Activated CD4-positive, CD25-positive, alpha-beta regulatory T cell treated with anti-CD3 and anti-CD28 coated beads, Interleukin-2, amount 50 U/mL, for 16 hours (primary cell): Measurements from ENCODE around the gene RALB.

Source experiments
- DNase-seq: peaks from one replicate; pipeline ENCODE4 v3.0.0-alpha.2; 2020; ENCODE audit warnings: low read depth, low spot score

The RALB gene

GRCh38 chr2:120262761-120263428 lies 10.2 kb downstream of the RALB start:
- DNase-seq: no peak

- DNase-seq: no peak
These were observed 12.4 kb downstream of the RALB start for GRCh38 chr2:120265006-120265405.

GRCh38 chr2:120267348-120267747 lies 14.7 kb downstream of the RALB start:
- DNase-seq: no peak

DNA sequence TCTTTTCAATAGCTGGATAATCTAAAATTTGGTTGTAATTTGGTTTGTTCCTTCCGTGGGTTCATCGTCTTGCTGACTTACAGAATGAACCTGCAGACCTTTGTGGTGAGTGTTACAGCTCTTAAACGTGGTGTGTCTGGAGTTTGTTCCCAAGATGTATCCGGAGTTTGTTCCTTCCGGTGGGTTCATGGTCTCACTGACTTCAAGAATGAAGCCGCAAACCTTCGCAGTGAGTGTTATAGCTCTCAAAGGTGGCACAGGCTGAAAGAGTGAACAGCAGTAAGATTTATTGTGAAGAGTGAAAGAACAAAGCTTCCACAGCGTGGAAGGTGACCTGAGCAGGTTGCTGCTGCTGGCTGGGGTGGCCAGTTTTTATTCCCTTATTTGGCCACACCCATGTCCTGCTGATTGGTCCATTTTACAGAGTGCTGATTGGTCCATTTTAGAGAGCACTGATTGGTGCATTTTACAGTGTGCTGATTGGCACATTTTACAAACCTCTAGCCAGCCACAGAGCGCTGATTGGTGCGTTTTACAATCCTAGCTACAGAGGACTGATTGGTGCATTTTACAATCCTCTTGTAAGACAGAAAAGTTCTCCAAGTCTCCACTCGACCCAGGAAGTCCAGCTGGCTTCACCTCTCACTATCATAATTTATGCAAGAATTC lies 16.6 kb downstream of the RALB start:
- DNase-seq: no peak

GRCh38 chr2:120269816-120270215 lies 17.2 kb downstream of the RALB start:
- no peak for DNase-seq

- DNase-seq: no peak
These were observed 19.2 kb downstream of the RALB start for GRCh38 chr2:120271711-120272379.

GRCh38 chr2:120272763-120273481 lies 20.3 kb downstream of the RALB start:
- no peak for DNase-seq

DNA sequence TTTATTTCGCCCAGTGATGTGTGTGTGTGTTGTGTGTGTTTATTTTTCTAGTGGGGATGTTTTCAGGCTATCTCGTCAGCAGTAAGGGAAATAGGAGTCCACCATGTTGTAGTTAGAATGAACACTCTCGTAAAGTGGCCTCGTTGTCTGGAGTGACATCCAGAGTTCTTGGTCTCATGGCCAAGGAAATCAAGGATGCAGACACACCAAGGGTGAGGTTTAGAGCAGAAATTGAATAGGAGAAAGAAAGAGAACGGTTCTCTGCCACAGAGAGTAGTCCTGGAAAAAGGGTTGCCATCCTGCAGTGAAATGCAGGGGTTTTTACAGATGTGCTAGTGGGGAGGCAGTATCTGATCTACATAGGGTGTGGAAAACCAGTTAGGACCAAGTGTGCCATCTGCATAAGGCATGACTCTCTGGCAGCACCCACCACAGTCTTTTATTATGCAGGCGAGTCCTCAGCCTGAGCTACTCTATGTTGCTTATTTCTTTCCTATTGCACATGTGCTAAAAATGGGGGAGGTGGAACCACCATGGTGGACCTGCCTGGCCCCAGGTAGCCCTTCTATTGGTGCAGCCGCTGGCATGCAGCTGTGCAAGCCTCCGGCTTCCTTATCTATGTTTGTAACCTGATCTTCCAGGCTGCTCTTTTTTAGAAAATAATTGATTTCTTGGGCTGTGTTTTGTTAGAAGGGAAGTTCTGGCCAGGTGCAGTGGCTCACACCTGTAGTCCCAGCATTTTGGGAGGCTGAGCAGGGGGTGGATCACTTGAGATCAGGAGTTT lies 23.2 kb downstream of the RALB start:
- DNase-seq: no peak

GRCh38 chr2:120277505-120278205 lies 25.0 kb downstream of the RALB start:
- DNase-seq: no peak

GRCh38 chr2:120278901-120279300 lies 26.2 kb downstream of the RALB start:
- DNase-seq: no peak

- no peak for DNase-seq
These were observed 27.1 kb downstream of the RALB start for GRCh38 chr2:120279708-120280107.

GRCh38 chr2:120283649-120284048 lies 31.0 kb downstream of the RALB start:
- no peak for DNase-seq

- DNase-seq: no peak
These were observed 32.4 kb downstream of the RALB start for GRCh38 chr2:120285056-120285455.

- no peak for DNase-seq
These were observed 34.7 kb downstream of the RALB start for GRCh38 chr2:120287183-120288015.

DNA sequence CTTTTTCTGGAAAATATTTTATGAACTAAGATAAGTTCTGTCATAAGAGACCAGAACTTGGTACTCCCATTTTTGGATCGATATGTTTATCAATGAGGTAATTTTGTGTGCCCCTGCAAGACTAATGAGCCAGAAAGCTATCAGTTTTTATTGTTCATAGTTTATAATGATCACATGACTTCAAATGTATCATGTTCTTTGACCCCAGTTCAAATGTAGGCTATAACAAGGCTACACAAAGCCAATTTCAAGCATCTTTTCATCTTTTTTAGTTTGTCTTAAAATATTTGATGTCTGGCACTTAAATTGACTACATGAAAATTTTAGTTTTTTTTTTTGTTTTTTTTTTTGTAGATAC lies 35.3 kb downstream of the RALB start:
- DNase-seq: no peak

DNA sequence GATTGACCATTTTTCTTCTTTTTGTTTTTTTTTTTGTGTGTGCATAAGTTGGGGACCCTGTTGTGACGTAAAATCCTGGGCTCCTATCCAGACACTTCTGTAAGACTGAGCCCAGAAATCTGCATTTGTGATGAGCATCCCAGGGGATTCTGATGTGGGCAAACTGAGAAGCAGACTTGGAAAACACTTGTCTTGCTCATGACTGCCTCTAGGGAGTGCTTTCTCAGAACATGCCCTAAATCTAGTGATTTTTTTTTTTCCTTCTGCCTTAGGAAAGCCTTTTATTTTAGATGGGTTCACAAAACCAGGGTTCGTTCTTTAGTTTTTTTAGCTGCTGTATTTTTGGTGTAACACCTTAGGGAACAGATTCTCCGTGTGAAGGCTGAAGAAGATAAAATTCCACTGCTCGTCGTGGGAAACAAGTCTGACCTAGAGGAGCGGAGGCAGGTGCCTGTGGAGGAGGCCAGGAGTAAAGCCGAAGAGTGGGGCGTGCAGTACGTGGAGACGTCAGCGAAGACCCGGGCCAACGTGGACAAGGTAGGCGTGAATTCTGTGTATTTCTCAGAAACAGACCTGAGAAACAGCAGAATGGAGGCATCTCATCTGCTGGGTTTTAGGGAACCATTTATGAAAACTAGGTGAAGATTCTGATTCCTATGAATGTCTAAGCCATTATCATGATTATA lies 36.7 kb downstream of the RALB start:
- no peak for DNase-seq

GRCh38 chr2:120290737-120291136 lies 38.1 kb downstream of the RALB start:
- DNase-seq: no peak

DNA sequence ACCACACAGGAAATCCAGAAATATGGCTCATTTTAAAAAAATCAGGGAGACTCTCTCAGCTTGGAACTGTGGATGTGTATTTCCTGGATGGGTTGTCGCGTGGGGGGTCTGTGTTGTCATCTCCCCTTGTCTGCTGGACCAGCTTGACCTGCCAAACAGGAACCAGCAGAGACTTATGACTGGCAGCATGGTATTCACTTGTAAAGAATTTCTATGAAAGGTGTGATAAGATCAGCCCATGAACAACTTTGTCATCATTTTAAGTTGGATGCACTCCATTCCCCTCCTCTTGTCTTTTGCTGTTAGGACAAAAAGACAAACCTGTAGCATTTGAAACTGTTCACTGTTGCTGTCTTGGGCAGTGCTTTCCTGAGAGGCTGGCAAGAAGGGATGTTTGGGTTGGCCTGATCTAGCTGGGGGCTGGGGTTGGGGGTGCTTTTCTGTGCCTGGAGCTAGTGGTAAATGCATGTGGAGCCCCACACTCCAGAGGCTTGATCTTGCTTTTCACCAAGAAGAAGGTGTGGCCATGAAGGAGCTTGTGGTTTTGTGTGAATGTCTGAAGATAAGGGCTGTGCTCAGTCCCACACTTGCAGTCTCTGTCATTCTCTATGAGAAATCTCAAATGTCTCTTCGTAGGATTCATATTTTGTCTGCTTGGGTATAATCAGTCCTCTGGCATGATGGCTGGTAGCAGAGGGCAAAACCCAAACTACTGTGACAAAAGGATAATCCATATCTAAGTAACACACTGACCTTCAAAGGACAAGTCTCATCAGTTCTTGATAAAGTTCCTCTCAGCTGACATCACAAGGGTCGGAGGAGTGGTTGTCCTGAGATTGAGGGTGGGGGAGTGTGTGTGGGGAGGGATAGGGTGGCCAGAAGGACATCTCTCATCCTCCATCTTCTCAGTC lies 39.0 kb downstream of the RALB start:
- no peak for DNase-seq
